ENCODE results near the gene EVPLL. TPM values are rescaled to one million over a fixed set of nuclear protein-coding genes. Genes with fewer than 3 reads are reported as not detected.
"Not testable (repeated sequence)": the region's sequence is repeated elsewhere in the genome, so short reads cannot be mapped to it uniquely, and the experiment has no call there.

EVPLL gene
- total RNA-seq, 1 donor from 2014 or later, result not detected

DNA sequence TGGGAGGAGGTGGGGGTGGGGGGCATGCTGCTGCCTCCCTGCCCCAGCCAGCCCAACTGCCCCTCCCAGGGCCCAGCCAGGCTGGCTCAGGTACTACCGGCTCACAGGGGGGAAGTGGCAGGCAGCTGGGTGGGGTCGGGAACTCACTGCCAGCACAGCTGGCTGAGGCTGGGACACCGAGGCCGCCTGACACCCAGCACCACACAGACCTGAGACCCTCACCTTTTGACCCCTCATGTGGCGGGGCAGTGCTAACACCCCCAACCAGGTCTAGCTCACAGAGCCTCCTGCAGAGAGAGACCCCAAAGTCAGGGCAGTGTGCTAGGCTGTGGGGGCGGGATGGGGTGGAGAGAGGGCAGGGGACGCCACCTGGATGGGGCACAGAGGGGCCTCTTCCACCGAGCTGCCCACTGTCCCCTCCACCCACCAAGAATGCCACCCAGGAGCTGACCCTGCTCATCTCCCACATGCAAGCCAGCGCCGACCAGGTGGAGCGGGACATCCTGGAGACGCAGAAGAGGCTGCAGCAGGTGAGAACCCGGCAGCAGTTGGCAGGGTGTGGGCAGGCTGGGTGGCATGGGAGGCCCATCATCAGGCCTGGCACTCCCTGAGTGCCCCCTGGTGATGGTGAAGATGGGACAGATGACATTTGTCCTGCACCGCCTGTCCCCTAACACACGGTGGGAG lies 3.0 kb downstream of the EVPLL start:
- intact Hi-C loops (cut with DNase I), result no loop called here
- Histone ChIP-seq H3K4me1 (no peaks in the 10 kb centered on the region), H3K27ac (no peak overlapping the region), H3K9me3 (no peaks in the 10 kb centered on the region), H3K27me3 (no peaks in the 10 kb centered on the region), H3K36me3 (no peaks in the 10 kb centered on the region), H3K4me3 (no peak overlapping the region)
- TF ChIP-seq, protein P1, sequence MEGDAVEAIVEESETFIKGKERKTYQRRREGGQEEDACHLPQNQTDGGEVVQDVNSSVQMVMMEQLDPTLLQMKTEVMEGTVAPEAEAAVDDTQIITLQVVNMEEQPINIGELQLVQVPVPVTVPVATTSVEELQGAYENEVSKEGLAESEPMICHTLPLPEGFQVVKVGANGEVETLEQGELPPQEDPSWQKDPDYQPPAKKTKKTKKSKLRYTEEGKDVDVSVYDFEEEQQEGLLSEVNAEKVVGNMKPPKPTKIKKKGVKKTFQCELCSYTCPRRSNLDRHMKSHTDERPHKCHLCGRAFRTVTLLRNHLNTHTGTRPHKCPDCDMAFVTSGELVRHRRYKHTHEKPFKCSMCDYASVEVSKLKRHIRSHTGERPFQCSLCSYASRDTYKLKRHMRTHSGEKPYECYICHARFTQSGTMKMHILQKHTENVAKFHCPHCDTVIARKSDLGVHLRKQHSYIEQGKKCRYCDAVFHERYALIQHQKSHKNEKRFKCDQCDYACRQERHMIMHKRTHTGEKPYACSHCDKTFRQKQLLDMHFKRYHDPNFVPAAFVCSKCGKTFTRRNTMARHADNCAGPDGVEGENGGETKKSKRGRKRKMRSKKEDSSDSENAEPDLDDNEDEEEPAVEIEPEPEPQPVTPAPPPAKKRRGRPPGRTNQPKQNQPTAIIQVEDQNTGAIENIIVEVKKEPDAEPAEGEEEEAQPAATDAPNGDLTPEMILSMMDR (IDR thresholded peaks at IDR 0.05), result no peak
- DNase-seq (ENCODE audit: low spot score in 2 of 2), result no peak

DNA sequence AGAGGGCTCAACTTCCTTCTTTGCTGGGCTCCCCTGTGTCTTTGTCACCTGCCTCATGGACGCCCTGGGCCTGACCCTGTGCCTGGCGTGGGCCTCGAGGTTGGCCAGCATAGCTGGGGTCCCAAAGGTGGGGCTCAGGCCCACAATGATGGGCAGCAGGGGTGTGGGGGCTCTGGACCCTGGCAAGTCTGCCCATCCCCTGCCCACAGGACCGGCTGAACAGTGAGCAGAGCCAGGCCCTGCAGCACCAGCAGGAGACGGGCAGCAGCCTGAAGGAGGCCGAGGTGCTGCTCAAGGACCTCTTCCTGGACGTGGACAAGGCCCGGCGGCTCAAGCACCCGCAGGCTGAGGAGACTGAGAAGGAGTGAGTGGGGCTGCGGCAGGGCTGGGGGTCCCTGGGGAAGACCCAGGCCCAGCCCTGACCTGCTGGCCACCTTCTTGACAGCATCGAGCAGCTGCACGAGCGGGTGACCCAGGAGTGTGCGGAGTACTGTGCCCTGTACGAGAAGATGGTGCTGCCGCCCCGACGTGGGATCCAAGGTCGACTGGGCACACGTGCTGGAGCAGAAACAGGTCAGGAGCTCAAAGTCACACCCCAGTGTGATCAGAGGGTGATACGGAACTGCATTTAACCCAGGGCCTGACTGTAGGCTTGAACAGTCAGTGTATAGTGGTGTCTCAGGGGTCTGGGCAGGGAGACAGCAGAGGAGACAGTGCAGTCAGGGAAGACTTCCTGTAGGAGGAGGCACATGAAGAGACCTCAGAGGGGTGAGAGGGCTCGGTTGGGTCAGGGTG lies 3.8 kb downstream of the EVPLL start:
- DNase-seq (ENCODE audit: low spot score in 2 of 2), result no peak
- no peaks in the 10 kb centered on the region for H3K27me3 ChIP-seq
- H3K4me1 ChIP-seq, result no peaks in the 10 kb centered on the region
- H3K9me3 ChIP-seq, result no peaks in the 10 kb centered on the region
- no peak overlapping the region for H3K4me3 ChIP-seq
- H3K27ac ChIP-seq, result no peak overlapping the region
- TF ChIP-seq, protein P1 (IDR thresholded peaks at IDR 0.05), result no peak
- H3K36me3 ChIP-seq, result no peaks in the 10 kb centered on the region
- intact Hi-C loops (cut with DNase I), result no loop called here

DNA sequence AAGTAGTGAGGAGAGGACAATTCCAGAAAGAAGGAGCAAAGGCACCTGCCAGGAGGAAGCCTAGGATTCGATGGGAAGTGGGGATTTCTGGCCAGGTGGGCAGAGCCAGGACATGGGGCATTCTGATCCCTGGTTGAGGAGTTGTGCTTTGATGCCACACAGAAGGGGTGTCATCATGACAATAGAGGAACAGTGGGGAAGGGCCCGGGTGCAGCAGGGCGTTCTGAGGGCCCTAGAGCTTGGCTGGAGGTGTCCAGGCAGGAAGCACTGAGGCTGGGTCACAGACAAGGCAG lies 4.3 kb downstream of the EVPLL start:
- TF ChIP-seq, protein P1 (IDR thresholded peaks at IDR 0.05), result no peak
- intact Hi-C loops (cut with DNase I), result no loop called here
- no peak for DNase-seq (ENCODE audit: low spot score in 2 of 2)

DNA sequence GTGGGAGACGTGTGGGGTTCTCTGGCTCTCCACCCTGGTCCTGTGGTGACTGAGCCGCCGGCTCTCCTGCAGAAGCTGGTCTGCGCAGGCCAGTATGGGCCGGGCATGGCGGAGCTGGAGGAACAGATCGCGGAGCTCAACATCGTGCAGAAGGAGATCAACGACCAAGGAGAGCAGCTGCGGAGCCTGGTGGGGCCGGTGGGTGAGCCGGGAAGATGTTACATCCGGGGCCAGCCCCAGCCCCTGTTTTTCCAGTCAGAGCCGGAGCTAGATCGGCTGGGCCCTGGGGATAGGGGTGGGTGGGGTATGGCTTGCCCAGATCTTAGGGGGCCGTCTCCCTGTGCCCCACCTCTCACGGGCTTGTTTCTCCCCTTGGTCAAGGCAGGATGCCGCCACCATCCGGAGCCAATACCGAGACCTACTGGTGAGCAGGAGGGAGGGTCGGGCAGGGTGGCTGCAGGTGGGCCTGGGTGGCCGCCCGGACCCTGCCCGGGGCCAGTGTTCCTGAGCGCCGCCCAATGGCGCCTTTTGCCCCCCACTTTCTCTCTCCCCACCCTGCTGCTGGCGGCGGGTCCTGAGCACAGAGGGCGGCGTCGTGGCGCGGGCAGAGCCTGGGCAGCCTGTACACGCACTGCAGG lies 5.0 kb downstream of the EVPLL start:
- Histone ChIP-seq H3K27ac (no peak overlapping the region), H3K4me1 (no peaks in the 10 kb centered on the region), H3K36me3 (no peaks in the 10 kb centered on the region), H3K9me3 (no peaks in the 10 kb centered on the region), H3K27me3 (no peaks in the 10 kb centered on the region), H3K4me3 (no peak overlapping the region)
- intact Hi-C loops (cut with DNase I), result no loop called here
- peak in 1 of 2 donors; percentile 54 for DNase-seq (ENCODE audit: low spot score in 2 of 2)
- TF ChIP-seq, protein P1 (IDR thresholded peaks at IDR 0.05), result no peak

More for the DNA sequence above, 4.3 kb downstream of the EVPLL start:
- Histone ChIP-seq H3K36me3 (no peaks in the 10 kb centered on the region), H3K9me3 (no peaks in the 10 kb centered on the region), H3K4me1 (no peaks in the 10 kb centered on the region), H3K27me3 (no peaks in the 10 kb centered on the region), H3K4me3 (no peak overlapping the region), H3K27ac (no peak overlapping the region)

DNA sequence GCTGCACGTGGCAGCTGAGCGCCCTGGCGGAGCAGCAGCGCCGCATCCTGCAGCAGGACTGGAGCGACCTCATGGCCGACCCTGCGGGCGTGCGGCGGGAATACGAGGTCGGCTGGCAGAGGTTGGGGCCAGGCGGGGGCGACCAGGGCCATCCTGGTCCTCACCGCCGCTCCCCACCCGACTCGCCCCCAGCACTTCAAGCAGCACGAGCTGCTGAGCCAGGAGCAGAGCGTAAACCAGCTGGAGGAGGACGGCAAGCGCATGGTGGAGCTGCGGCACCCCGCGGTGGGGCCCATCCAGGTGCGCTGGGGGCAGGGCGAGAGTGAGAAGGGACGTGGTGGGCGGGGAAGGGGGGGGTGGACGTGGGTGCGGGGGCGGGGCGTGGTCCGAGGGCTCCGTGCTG lies 5.5 kb downstream of the EVPLL start:
- H3K27me3 ChIP-seq; H3K36me3 ChIP-seq; H3K9me3 ChIP-seq; H3K4me3 ChIP-seq; H3K4me1 ChIP-seq; intact Hi-C loops (cut with DNase I); H3K27ac ChIP-seq: not testable (repeated sequence)
- peak in 1 of 2 donors; percentile 50 for DNase-seq (ENCODE audit: low spot score in 2 of 2)

DNA sequence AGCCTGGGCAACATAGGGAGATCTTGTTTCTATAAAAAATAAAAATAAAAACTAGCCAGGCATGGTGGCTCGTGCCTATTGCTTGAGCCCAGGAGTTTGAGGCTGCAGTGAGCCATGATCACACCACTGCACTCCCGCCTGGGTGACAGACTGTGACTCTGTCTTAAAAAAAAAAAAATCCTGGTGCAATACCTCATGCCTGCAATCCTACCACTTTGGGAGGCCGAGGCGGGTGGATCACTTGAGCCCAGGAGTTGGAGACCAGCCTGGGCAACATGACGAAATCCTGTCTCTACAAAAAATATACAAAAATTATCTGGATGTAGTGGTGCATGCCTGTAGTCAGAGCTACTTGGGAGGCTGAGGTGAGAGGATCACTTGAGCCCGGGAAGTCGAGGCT lies 6.7 kb downstream of the EVPLL start:
- intact Hi-C loops (cut with DNase I); H3K36me3 ChIP-seq; H3K4me3 ChIP-seq; H3K9me3 ChIP-seq; H3K4me1 ChIP-seq; H3K27ac ChIP-seq; H3K27me3 ChIP-seq; DNase-seq (ENCODE audit: low spot score in 2 of 2): not testable (repeated sequence)

DNA sequence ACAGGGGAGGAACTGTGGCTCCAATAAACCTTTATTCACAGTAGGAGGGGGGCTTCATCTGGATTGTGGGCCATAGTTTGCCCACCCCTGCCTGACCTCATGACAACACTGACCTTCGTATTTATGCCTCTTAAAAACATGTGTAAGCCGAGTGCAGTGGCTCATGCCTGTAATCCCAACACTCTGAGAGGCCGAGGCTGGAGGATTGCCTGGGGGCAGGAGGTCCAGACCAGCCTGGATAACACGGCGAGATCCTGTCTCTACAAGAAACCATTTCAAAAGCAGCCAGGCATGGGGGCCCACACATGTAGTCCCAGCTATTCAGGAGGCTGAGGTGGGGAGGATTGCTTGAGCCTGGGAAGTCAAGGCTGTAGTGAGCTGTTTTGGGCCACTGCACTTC lies 10.0 kb downstream of the EVPLL start:
- intact Hi-C loops (cut with DNase I); H3K27me3 ChIP-seq; H3K36me3 ChIP-seq; DNase-seq (ENCODE audit: low spot score in 2 of 2); H3K4me3 ChIP-seq; H3K4me1 ChIP-seq; H3K9me3 ChIP-seq; H3K27ac ChIP-seq: not testable (repeated sequence)

DNA sequence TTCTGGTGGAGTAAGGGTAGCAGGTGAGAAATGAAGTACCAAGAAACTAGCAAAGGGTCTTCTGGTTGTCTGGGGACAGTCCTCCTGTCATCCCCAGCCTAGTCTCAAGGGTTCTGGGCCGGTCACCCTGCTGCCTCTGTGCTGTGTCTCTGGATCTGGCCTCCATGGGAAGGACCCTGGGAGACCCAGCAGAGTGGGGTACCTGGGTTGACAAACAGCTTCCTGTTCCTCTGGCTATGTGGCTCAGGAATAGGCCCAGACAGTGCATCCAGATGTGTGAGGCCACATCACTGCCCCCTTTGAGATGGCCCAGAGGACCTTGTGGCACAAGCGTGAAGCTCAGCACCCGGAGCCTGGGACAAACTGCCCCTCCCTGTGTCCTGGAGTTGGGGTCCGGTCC lies 10.7 kb downstream of the EVPLL start:
- intact Hi-C loops (cut with DNase I); DNase-seq (ENCODE audit: low spot score in 2 of 2): not testable (repeated sequence)

DNA sequence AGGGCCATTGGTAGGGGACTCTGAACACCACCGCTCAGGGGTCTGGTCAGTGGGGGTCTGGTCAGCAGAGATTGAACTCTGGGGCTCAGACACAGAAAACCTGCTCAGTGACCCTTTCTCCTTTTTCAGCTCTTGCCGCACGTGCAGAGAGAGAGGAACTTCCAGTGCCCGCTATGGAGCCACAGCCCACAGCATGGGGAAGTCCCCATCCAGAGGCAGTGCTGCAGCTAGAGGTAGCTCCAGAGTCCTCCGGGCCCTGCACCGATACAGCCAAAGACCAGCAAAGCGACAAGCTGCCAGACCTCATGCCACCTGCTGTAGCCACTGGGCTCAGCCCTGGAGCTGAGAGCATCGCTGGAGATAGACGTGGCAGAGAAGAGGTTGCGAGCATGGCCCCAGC lies 11.2 kb downstream of the EVPLL start:
- H3K4me1 ChIP-seq; H3K27ac ChIP-seq; H3K36me3 ChIP-seq; DNase-seq (ENCODE audit: low spot score in 2 of 2); intact Hi-C loops (cut with DNase I); H3K4me3 ChIP-seq; H3K9me3 ChIP-seq; H3K27me3 ChIP-seq: not testable (repeated sequence)

More for the DNA sequence above, 10.7 kb downstream of the EVPLL start:
- H3K9me3 ChIP-seq, H3K27ac ChIP-seq, H3K4me1 ChIP-seq, H3K36me3 ChIP-seq, H3K27me3 ChIP-seq, H3K4me3 ChIP-seq: not testable (repeated sequence)

Measured in ascending aorta (tissue), 2 donors.